Measurements from ENCODE around the gene PPP1R13B. TPM values are rescaled to one million over a fixed set of nuclear protein-coding genes. Genes with fewer than 3 reads are reported as not detected.

The PPP1R13B gene
- total RNA-seq, 1 donor from 2014 or later: 40.3 TPM

- H3K4me3 Mint-ChIP-seq (ENCODE audit: low read depth): no peak overlapping the region
- no peaks in the 10 kb centered on the region for H3K9me3 Mint-ChIP-seq (ENCODE audit: low read depth)
- no peak for DNase-seq (ENCODE audit: low spot score, unreplicated experiment)
- peaks cover 3% of the 10 kb centered on the region for H3K4me1 Mint-ChIP-seq (ENCODE audit: low read depth)
- TF ChIP-seq CTCF (IDR thresholded peaks at IDR 0.05; ENCODE audit: unreplicated experiment): no peak
- no peak overlapping the region for H3K27ac Mint-ChIP-seq
- no peaks in the 10 kb centered on the region for H3K36me3 Mint-ChIP-seq (ENCODE audit: insufficient read depth)
- H3K27me3 Mint-ChIP-seq: no peaks in the 10 kb centered on the region
These were observed 14.3 kb upstream of the PPP1R13B start for GRCh38 chr14:103861413-103862392.

DNA sequence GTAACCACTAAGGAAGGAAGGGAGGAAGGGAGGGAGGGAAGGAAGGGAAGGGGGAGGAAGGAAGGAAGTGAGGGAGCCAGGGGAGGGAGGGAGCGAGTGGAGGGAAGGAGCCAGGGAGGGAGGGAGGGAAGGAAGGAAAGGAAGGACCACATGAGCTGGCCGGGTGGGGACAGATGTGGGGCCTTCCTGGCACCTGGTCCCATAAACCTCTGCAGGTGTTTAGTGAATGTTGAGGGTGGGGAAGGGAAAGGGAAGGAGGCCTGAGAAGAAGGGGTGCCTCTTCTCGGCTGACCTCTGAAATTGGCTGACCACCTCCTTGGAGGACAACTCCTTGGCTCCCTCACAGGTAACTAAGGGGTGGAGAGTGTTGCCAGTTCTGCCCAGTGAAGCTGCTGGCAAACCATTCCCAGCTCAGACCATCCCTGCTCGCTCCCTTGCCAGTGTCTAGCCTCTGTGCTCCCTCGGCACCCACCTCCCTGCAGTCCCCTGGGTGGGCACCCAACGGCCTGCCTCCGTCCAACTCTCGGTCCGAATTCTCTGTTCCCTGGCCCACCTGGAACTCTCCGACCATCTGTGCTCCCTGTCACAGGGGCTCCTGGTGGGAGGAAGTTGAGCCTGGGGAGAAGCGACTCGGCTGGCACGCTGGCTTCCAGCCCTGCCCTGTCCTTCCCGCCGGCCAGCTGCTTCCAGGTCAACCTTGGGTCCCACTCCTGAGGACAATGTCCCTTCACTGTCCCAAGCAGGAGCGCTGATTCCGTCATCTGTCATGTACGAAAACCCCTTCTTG is 12.2 kb upstream of the PPP1R13B start:
- DNase-seq (ENCODE audit: low spot score, unreplicated experiment): no peak
- Mint-ChIP-seq H3K9me3 (ENCODE audit: low read depth) (no peaks in the 10 kb centered on the region), H3K27me3 (no peaks in the 10 kb centered on the region), H3K27ac (no peak overlapping the region), H3K4me3 (ENCODE audit: low read depth) (no peak overlapping the region), H3K36me3 (ENCODE audit: insufficient read depth) (no peaks in the 10 kb centered on the region), H3K4me1 (ENCODE audit: low read depth) (peaks cover 19% of the 10 kb centered on the region)
- TF ChIP-seq CTCF (IDR thresholded peaks at IDR 0.05; ENCODE audit: unreplicated experiment): no peak

DNA sequence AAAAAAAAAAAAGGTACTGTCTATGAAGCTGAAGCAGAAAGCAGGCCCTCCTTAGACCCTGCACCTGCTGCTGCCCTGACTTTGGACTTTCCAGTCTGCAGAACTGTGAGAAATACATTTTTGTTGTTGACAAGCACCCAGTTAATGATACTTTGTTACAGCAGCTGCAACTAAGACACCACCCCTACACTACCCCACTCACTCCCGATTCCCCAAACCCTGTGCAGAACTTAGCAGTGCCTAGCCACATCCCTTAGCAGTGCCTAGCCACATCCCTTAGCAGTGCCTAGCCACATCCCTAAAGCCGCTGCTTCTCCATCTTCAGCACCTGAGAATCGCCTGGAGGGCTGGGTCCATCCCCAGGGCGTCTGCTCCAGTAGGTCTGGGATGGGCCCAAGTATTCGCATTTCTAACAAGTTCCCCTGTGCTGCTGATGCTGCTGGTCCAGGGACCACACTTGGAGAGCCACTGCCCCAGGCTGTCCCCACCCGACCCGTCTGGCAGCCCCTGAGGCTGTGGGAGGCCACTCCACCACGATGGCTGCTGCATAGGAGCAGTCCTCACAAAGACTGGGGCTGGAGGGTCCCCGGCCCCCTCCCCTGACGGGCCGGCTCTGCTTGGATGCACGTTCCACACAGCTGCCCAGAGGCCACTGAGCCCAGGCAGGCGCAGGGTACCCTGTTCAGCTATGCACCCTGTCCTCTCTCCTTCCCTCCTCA is 10.8 kb upstream of the PPP1R13B start:
- Mint-ChIP-seq H3K36me3 (ENCODE audit: insufficient read depth) (no peaks in the 10 kb centered on the region), H3K9me3 (ENCODE audit: low read depth) (no peaks in the 10 kb centered on the region), H3K27ac (no peak overlapping the region), H3K27me3 (no peaks in the 10 kb centered on the region), H3K4me1 (ENCODE audit: low read depth) (peaks cover 21% of the 10 kb centered on the region), H3K4me3 (ENCODE audit: low read depth) (no peak overlapping the region)
- no peak for DNase-seq (ENCODE audit: low spot score, unreplicated experiment)
- no peak for TF ChIP-seq CTCF (IDR thresholded peaks at IDR 0.05; ENCODE audit: unreplicated experiment)

- DNase-seq (ENCODE audit: low spot score, unreplicated experiment): no peak
- TF ChIP-seq CTCF (IDR thresholded peaks at IDR 0.05; ENCODE audit: unreplicated experiment): no peak
These were observed 9.9 kb upstream of the PPP1R13B start for GRCh38 chr14:103857256-103857655.

GRCh38 chr14:103856607-103857006 is 9.2 kb upstream of the PPP1R13B start:
- Mint-ChIP-seq H3K36me3 (ENCODE audit: insufficient read depth) (no peaks in the 10 kb centered on the region), H3K27me3 (no peaks in the 10 kb centered on the region), H3K27ac (peak overlapping the region; percentile 22), H3K4me1 (ENCODE audit: low read depth) (peaks cover 21% of the 10 kb centered on the region), H3K9me3 (ENCODE audit: low read depth) (no peaks in the 10 kb centered on the region), H3K4me3 (ENCODE audit: low read depth) (no peak overlapping the region)
- no peak for TF ChIP-seq CTCF (IDR thresholded peaks at IDR 0.05; ENCODE audit: unreplicated experiment)
- no peak for DNase-seq (ENCODE audit: low spot score, unreplicated experiment)

More at GRCh38 chr14:103857256-103857655, 9.9 kb upstream of the PPP1R13B start:
- no peak overlapping the region for H3K27ac Mint-ChIP-seq
- H3K9me3 Mint-ChIP-seq (ENCODE audit: low read depth): no peaks in the 10 kb centered on the region
- no peak overlapping the region for H3K4me3 Mint-ChIP-seq (ENCODE audit: low read depth)
- H3K27me3 Mint-ChIP-seq: no peaks in the 10 kb centered on the region
- peaks cover 21% of the 10 kb centered on the region for H3K4me1 Mint-ChIP-seq (ENCODE audit: low read depth)
- no peaks in the 10 kb centered on the region for H3K36me3 Mint-ChIP-seq (ENCODE audit: insufficient read depth)
